H9 (cell line): ENCODE results near the gene ATP2B2. TPM values are rescaled to one million over a fixed set of nuclear protein-coding genes. Genes with fewer than 3 reads are reported as not detected.

ENCODE experiments used
- DNase-seq: peaks from one replicate; pipeline ENCODE4 v3.0.0-alpha.2; 2017
- H2AFZ ChIP-seq: one replicate; pipeline ENCODE4 v1.6.1; 2013; ENCODE audit warnings: mild to moderate bottlenecking, low read length, control low read depth, moderate library complexity
- H2AK5ac ChIP-seq: 2 replicates; pipeline ENCODE4 v1.6.1; 2013; ENCODE audit warnings: low read length, control low read depth, mixed read lengths; ENCODE audit not compliant: insufficient read length
- H2BK120ac ChIP-seq: one replicate; pipeline ENCODE4 v1.6.1; 2013; ENCODE audit warnings: low read depth, mild to moderate bottlenecking, low read length, control low read depth, inconsistent platforms; ENCODE audit not compliant: poor library complexity, severe bottlenecking
- H2BK12ac ChIP-seq: 2 replicates; pipeline ENCODE4 v1.6.1; 2013; ENCODE audit warnings: low read length, control low read depth, mixed read lengths, low read depth; ENCODE audit not compliant: insufficient read length
- H2BK15ac ChIP-seq: 2 replicates; pipeline ENCODE4 v1.6.1; 2013; ENCODE audit warnings: low read depth, low read length, control low read depth
- H2BK20ac ChIP-seq: one replicate; pipeline ENCODE4 v1.6.1; 2013; ENCODE audit warnings: low read depth, mild to moderate bottlenecking, low read length, control low read depth, inconsistent platforms; ENCODE audit not compliant: poor library complexity, severe bottlenecking
- H2BK5ac ChIP-seq: 2 replicates; pipeline ENCODE4 v1.6.1; 2013; ENCODE audit warnings: low read length, control low read depth, mixed read lengths; ENCODE audit not compliant: insufficient read length
- H3K14ac ChIP-seq: 2 replicates; pipeline ENCODE4 v1.6.1; 2013; ENCODE audit warnings: low read length, control low read depth; ENCODE audit not compliant: insufficient read depth
- H3K18ac ChIP-seq: 2 replicates; pipeline ENCODE4 v1.6.1; 2013; ENCODE audit warnings: low read depth, mild to moderate bottlenecking, mixed read lengths, low read length, control low read depth; ENCODE audit not compliant: insufficient read length
- H3K23ac ChIP-seq: 2 replicates; pipeline ENCODE4 v1.6.1; 2013; ENCODE audit warnings: low read length, control low read depth, mixed read lengths, low read depth; ENCODE audit not compliant: insufficient read length
- H3K23me2 ChIP-seq: 2 replicates; pipeline ENCODE4 v1.6.1; 2013; ENCODE audit warnings: low read depth, mild to moderate bottlenecking, mixed read lengths, low read length, control low read depth; ENCODE audit not compliant: insufficient read length, poor library complexity, severe bottlenecking
- H3K27ac ChIP-seq: 2 replicates; pipeline ENCODE4 v1.5.1; 2013; ENCODE audit warnings: low read length, control low read depth, mixed read lengths, low read depth; ENCODE audit not compliant: insufficient read length
- H3K27me3 ChIP-seq: 2 replicates; pipeline ENCODE4 v1.6.1; 2013; ENCODE audit warnings: low read length, control low read depth, inconsistent platforms; ENCODE audit not compliant: insufficient read depth
- H3K4ac ChIP-seq: 2 replicates; pipeline ENCODE4 v1.6.1; 2013; ENCODE audit warnings: low read depth, mild to moderate bottlenecking, control low read depth, inconsistent platforms, low read length, moderate library complexity
- H3K4me1 ChIP-seq: 2 replicates; pipeline ENCODE4 v1.6.1; 2013; ENCODE audit warnings: low read length, control low read depth, inconsistent platforms; ENCODE audit not compliant: insufficient read depth
- H3K4me2 ChIP-seq: 2 replicates; pipeline ENCODE4 v1.6.1; 2013; ENCODE audit warnings: low read length, control low read depth, mixed read lengths; ENCODE audit not compliant: insufficient read length, insufficient read depth
- H3K56ac ChIP-seq: 2 replicates; pipeline ENCODE4 v1.6.1; 2013; ENCODE audit warnings: low read depth, mild to moderate bottlenecking, mixed read lengths, low read length, control low read depth; ENCODE audit not compliant: insufficient read length
- H3K79me1 ChIP-seq: 2 replicates; pipeline ENCODE4 v1.6.1; 2013; ENCODE audit warnings: low read depth, mild to moderate bottlenecking, moderate library complexity, low read length, control low read depth, inconsistent platforms; ENCODE audit not compliant: insufficient read depth, poor library complexity, severe bottlenecking
- H3K79me2 ChIP-seq: 2 replicates; pipeline ENCODE4 v1.6.1; 2013; ENCODE audit warnings: low read length, control low read depth, inconsistent platforms; ENCODE audit not compliant: insufficient read depth
- H3K9ac ChIP-seq: 2 replicates; pipeline ENCODE4 v1.6.1; 2013; ENCODE audit warnings: low read length, control low read depth, mixed read lengths; ENCODE audit not compliant: insufficient read length; ENCODE audit errors: extremely low read depth
- H3K9me3 ChIP-seq: one replicate; pipeline ENCODE4 v1.6.1; 2013; ENCODE audit warnings: low read depth, low read length, inconsistent platforms; ENCODE audit not compliant: control insufficient read depth
- H3T11ph ChIP-seq: one replicate; pipeline ENCODE4 v1.6.1; 2013; ENCODE audit warnings: mild to moderate bottlenecking, low read length, control low read depth, inconsistent platforms
- H4K20me1 ChIP-seq: one replicate; pipeline ENCODE4 v1.6.1; 2013; ENCODE audit not compliant: control insufficient read depth, insufficient read length, insufficient read depth
- H4K5ac ChIP-seq: 2 replicates; pipeline ENCODE4 v1.6.1; 2013; ENCODE audit warnings: low read depth, mild to moderate bottlenecking, mixed read lengths, low read length, control low read depth; ENCODE audit not compliant: insufficient read length
- H4K8ac ChIP-seq: replicated peaks from 2 replicates; pipeline ENCODE4 v1.6.1; 2013; ENCODE audit warnings: low read length, control low read depth, mixed read lengths, low read depth; ENCODE audit not compliant: insufficient read length
- H4K91ac ChIP-seq: 2 replicates; pipeline ENCODE4 v1.6.1; 2013; ENCODE audit warnings: low read depth, mild to moderate bottlenecking, moderate library complexity, mixed read lengths, low read length, control low read depth; ENCODE audit not compliant: insufficient read length
- H3K27ac Mint-ChIP-seq, 3 experiments: 2 replicates in 2 of 3; 3 replicates in 1 of 3; pipeline ENCODE4 v1.8.0; 2020 to 2021; ENCODE audit warnings: mixed read lengths in 3 of 3, mild to moderate bottlenecking in 1 of 3, moderate library complexity in 1 of 3
- H3K27me3 Mint-ChIP-seq: 2 replicates; pipeline ENCODE4 v1.8.0; 2021; ENCODE audit warnings: low read depth, mild to moderate bottlenecking, moderate library complexity, mixed read lengths
- H3K36me3 Mint-ChIP-seq, 3 experiments: 2 replicates in 2 of 3; 3 replicates in 1 of 3; pipeline ENCODE4 v1.8.0; 2020 to 2021; ENCODE audit warnings: low read depth in 3 of 3, mixed read lengths in 3 of 3; ENCODE audit not compliant: insufficient read depth in 1 of 3
- H3K4me1 Mint-ChIP-seq, 2 experiments: 2 replicates each; pipeline ENCODE4 v1.8.0; 2020; ENCODE audit warnings: mixed read lengths in 2 of 2
- H3K4me3 Mint-ChIP-seq, 2 experiments: 2 replicates in 1 of 2; 3 replicates in 1 of 2; pipeline ENCODE4 v1.8.0; 2020 to 2021; ENCODE audit warnings: mild to moderate bottlenecking in 2 of 2, mixed read lengths in 2 of 2, moderate library complexity in 1 of 2
- H3K9me3 Mint-ChIP-seq, 2 experiments: 2 replicates in 1 of 2; 3 replicates in 1 of 2; pipeline ENCODE4 v1.8.0; 2020; ENCODE audit warnings: mild to moderate bottlenecking in 2 of 2, mixed read lengths in 2 of 2, moderate library complexity in 1 of 2
- CTCF ChIP-seq: fragments of 200-600 bp; sonication (generic); conservative IDR thresholded peaks from 3 replicates; pipeline ENCODE4 v1.8.0; 2021; ENCODE audit warnings: antibody characterized with exemption, mild to moderate bottlenecking
- WGBS: extraction: QIAGEN DNeasy Blood & Tissue Kit; methylation state at CpG from one replicate; pipeline ENCODE4 v1.1.7; 2013; ENCODE audit warnings: missing lambda C conversion rate, low lambda C conversion rate, mixed read lengths; ENCODE audit not compliant: insufficient read length; ENCODE audit errors: extremely low coverage; 5-methylcytosine and 5-hydroxymethylcytosine counted together
- total RNA-seq: library from RNA; stranded (reverse); gene quantifications from 2 replicates; pipeline ENCODE4 v1.2.1, GENCODE V29; 2021

ATP2B2 gene
- total RNA-seq, 1 experiment from 2014 or later: 0.33 TPM

DNA sequence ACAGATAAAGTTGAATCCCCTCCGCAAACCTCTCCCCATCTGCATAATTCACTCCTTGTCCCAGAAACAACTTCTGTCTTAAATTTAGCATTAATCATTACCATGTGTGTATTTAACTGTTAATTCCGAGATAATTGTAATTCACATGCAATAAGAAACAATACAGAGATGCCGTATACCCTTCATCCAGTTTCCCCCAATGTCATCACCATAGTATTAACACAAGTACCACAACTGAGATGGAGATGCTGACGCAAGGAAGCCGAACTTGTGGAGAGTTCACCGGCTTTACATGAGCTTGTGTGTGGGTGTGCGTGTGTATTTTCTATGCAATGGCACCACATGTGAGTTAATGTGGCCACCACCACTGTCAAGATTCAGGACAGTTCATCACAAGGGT lies 144.9 kb downstream of the ATP2B2 start:
- Histone ChIP-seq H2BK20ac (no peak overlapping the region), H2BK12ac (no peak overlapping the region), H3K23me2 (no peaks in the 10 kb centered on the region), H3K23ac (no peak overlapping the region), H4K20me1 (no peaks in the 10 kb centered on the region), H3K79me2 (no peaks in the 10 kb centered on the region), H3K79me1 (no peaks in the 10 kb centered on the region), H2AK5ac (no peak overlapping the region), H3K14ac (no peak overlapping the region), H3K27me3 (no peaks in the 10 kb centered on the region), H4K91ac (no peak overlapping the region), H2BK15ac (no peak overlapping the region), H3K4me2 (no peak overlapping the region), H2AFZ (no peak overlapping the region), H3K27ac (no peak overlapping the region), H3T11ph (no peak overlapping the region), H4K8ac (no peak overlapping the region), H3K56ac (no peak overlapping the region), H3K18ac (no peak overlapping the region), H3K4me1 (no peaks in the 10 kb centered on the region), H3K9me3 (no peaks in the 10 kb centered on the region), H3K9ac (no peak overlapping the region), H4K5ac (no peak overlapping the region), H2BK120ac (no peak overlapping the region), H3K4ac (no peak overlapping the region), H2BK5ac (no peak overlapping the region)
- no peak overlapping the region for H3K27ac Mint-ChIP-seq
- H3K9me3 Mint-ChIP-seq: peaks cover 5 to 6% of the 10 kb centered on the region in 2 experiments; a peak in 4 of 5 replicates
- no peak for DNase-seq
- WGBS: no CpG with 5 or more reads among the region's 7 CpGs
- H3K4me3 Mint-ChIP-seq: no peak overlapping the region
- peaks cover 4 to 13% of the 10 kb centered on the region in 2 experiments for H3K4me1 Mint-ChIP-seq
- no peaks in the 10 kb centered on the region; a peak in 4 of 7 replicates for H3K36me3 Mint-ChIP-seq
- peaks cover 10% of the 10 kb centered on the region for H3K27me3 Mint-ChIP-seq
- TF ChIP-seq CTCF: no peak
